ENCODE results near the gene SYNPO2L. TPM values are rescaled to one million over a fixed set of nuclear protein-coding genes. Genes with fewer than 3 reads are reported as not detected.
"Not testable (repeated sequence)": the region's sequence is repeated elsewhere in the genome, so short reads cannot be mapped to it uniquely, and the experiment has no call there.

The SYNPO2L gene, protein sequence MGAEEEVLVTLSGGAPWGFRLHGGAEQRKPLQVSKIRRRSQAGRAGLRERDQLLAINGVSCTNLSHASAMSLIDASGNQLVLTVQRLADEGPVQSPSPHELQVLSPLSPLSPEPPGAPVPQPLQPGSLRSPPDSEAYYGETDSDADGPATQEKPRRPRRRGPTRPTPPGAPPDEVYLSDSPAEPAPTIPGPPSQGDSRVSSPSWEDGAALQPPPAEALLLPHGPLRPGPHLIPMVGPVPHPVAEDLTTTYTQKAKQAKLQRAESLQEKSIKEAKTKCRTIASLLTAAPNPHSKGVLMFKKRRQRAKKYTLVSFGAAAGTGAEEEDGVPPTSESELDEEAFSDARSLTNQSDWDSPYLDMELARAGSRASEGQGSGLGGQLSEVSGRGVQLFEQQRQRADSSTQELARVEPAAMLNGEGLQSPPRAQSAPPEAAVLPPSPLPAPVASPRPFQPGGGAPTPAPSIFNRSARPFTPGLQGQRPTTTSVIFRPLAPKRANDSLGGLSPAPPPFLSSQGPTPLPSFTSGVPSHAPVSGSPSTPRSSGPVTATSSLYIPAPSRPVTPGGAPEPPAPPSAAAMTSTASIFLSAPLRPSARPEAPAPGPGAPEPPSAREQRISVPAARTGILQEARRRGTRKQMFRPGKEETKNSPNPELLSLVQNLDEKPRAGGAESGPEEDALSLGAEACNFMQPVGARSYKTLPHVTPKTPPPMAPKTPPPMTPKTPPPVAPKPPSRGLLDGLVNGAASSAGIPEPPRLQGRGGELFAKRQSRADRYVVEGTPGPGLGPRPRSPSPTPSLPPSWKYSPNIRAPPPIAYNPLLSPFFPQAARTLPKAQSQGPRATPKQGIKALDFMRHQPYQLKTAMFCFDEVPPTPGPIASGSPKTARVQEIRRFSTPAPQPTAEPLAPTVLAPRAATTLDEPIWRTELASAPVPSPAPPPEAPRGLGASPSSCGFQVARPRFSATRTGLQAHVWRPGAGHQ
- under 1 TPM in 1 of 3 donors, not detected in 2; 0.15 TPM for total RNA-seq

DNA sequence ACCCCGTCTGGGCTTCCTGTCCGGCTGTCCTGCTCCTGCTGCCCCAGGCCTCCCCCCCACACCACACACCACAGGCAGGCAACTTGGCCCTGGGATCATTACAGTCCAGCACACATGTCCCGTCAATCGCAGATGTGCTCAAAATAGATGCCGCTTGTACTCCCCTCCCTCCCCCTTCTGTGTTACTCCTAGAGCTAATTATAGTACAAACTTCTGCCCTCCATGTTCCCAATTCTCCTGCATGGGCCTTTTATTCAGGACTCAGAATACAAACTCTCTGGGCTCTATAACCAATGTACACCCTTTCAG, at the start of gene SYNPO2L:
TSS of gene SYNPO2L (minus strand) at position 40 of the 309 bp plus-strand sequence. CDS start 107 bp downstream, outside the sequence.
- intact Hi-C loops (cut with DNase I; ENCODE audit: low total_unique reads) = no loop called here
- Histone ChIP-seq H3K4me1 (no peaks in the 10 kb centered on the region), H3K36me3 (no peaks in the 10 kb centered on the region), H3K27ac (no peak within 1 kb of the TSS), H3K4me3 (no peak within 1 kb of the TSS), H3K9me3 (no peaks in the 10 kb centered on the region), H3K27me3 (no peaks in the 10 kb centered on the region)
- DNase-seq (ENCODE audit: low spot score in 2 of 2) = no peak
- TF ChIP-seq, protein P1, sequence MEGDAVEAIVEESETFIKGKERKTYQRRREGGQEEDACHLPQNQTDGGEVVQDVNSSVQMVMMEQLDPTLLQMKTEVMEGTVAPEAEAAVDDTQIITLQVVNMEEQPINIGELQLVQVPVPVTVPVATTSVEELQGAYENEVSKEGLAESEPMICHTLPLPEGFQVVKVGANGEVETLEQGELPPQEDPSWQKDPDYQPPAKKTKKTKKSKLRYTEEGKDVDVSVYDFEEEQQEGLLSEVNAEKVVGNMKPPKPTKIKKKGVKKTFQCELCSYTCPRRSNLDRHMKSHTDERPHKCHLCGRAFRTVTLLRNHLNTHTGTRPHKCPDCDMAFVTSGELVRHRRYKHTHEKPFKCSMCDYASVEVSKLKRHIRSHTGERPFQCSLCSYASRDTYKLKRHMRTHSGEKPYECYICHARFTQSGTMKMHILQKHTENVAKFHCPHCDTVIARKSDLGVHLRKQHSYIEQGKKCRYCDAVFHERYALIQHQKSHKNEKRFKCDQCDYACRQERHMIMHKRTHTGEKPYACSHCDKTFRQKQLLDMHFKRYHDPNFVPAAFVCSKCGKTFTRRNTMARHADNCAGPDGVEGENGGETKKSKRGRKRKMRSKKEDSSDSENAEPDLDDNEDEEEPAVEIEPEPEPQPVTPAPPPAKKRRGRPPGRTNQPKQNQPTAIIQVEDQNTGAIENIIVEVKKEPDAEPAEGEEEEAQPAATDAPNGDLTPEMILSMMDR (IDR thresholded peaks at IDR 0.05) = no peak
- TF ChIP-seq POLR2A (IDR thresholded peaks at IDR 0.05) = no peak
- no peak for TF ChIP-seq POLR2AphosphoS5 (IDR thresholded peaks at IDR 0.05)

DNA sequence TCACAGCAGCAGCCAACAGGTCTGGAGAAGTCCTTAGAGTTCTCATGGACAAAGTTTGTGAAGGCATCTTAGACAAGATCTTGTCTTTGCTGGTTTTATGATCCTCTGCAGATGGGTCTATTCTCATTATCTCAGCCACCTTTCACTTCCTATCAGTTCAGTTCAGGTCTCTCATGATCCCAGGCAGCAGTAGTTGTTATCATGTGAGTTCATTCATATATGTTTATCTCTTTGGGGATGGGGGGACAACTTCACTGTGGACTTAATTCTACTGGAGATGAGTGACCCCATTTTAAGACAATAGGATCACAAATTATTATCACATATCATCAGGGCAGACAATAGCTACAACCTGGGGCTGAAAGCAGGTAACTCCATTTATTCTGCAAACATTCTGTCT, 48.1 kb upstream of the SYNPO2L start:
- H3K27ac ChIP-seq; H3K27me3 ChIP-seq; H3K9me3 ChIP-seq; H3K4me3 ChIP-seq; DNase-seq (ENCODE audit: low spot score in 2 of 2); H3K4me1 ChIP-seq; H3K36me3 ChIP-seq; intact Hi-C loops (cut with DNase I; ENCODE audit: low total_unique reads): not testable (repeated sequence)

DNA sequence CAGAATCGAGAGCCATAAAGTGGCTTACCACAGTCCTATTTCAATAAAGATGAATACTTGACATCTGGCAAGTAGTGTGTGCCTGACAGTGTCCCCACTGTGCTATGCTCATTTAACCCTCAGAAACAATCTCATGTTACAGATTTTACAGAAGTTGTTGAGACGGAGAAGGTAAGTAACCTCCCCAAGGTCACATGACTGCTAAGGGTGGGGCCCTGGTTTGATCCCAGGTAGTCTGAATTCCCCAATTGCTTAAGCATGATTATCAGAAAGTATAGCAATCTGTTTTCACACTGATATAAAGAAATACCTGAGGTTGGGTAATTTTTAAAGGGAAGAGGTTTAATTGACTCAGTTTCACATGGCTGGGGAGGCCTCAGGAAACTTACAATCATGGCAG, 43.0 kb upstream of the SYNPO2L start:
- H3K9me3 ChIP-seq; H3K27me3 ChIP-seq; intact Hi-C loops (cut with DNase I; ENCODE audit: low total_unique reads); DNase-seq (ENCODE audit: low spot score in 2 of 2); H3K4me1 ChIP-seq; H3K36me3 ChIP-seq; H3K4me3 ChIP-seq; H3K27ac ChIP-seq: not testable (repeated sequence)

DNA sequence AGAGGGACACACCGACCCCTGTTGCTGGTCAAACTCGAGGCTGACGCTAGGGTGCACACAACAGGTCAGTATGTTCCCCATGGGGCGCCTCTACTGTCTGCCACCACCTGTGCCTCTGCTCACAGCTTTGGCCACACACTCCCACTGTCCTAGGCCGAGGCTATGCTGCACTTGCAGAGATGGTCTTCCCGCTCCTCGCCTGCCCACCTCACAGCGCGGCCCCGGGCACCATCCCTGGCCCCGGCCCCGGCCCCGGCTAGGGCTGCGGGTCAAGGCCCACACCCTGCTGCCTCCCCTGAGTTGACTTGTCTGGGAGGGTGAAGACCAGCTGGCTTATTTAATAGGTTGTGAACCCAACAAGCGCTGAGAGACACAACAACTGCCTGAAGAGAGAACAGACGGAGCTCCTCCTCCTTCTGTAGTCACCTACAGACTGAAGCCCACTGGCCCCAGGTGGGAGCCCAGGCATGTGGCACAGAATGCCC, 41.9 kb upstream of the SYNPO2L start, which contains the start of gene AGAP5:
TSS of gene AGAP5 (minus strand) at position 435 of the 485 bp plus-strand sequence. CDS start at position 81, 354 bp downstream.
- H3K4me1 ChIP-seq; H3K27me3 ChIP-seq; intact Hi-C loops (cut with DNase I; ENCODE audit: low total_unique reads); H3K36me3 ChIP-seq; H3K4me3 ChIP-seq; DNase-seq (ENCODE audit: low spot score in 2 of 2); H3K27ac ChIP-seq; H3K9me3 ChIP-seq: not testable (repeated sequence)

DNA sequence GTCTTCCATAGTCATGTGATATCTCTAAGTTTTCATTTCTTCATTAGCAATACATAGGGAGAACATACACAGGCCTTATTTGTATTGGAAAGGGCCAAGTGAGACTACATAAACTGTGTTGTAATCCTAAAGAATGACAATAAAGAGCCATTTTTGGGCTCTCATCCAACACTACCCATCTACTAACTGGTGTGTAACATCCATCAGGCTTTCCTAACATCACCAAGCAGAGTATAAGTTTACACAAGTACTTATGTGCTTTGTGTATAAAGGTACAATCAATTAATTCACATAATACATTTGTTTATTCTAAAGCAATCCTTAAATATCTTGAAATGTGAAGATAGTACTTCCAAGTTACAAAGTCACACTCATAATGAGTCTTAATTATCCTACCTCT, 39.5 kb upstream of the SYNPO2L start:
- H3K27ac ChIP-seq; intact Hi-C loops (cut with DNase I; ENCODE audit: low total_unique reads); H3K36me3 ChIP-seq; DNase-seq (ENCODE audit: low spot score in 2 of 2); H3K27me3 ChIP-seq; H3K9me3 ChIP-seq; H3K4me1 ChIP-seq; H3K4me3 ChIP-seq: not testable (repeated sequence)

DNA sequence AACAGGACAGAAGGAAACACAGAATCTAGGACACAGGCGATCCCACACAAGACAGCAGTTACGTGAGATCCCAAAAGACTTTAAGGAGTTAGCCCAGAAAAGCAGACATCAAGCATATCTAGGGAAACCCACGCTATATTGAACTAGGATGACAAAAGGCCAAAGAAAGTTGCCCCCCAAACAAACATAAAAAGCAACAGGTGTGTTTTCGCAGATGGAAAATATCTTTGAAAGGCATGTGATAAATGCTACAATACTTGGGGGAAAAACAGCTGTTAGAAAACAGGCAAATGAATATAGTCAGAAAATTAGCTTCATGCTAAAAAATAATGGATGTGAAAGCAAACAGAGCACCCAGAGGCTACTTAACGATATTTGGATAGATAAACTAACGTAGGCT, 34.9 kb upstream of the SYNPO2L start:
- H3K27ac ChIP-seq; intact Hi-C loops (cut with DNase I; ENCODE audit: low total_unique reads); H3K27me3 ChIP-seq; H3K4me1 ChIP-seq; H3K36me3 ChIP-seq; H3K9me3 ChIP-seq; H3K4me3 ChIP-seq; DNase-seq (ENCODE audit: low spot score in 2 of 2): not testable (repeated sequence)

DNA sequence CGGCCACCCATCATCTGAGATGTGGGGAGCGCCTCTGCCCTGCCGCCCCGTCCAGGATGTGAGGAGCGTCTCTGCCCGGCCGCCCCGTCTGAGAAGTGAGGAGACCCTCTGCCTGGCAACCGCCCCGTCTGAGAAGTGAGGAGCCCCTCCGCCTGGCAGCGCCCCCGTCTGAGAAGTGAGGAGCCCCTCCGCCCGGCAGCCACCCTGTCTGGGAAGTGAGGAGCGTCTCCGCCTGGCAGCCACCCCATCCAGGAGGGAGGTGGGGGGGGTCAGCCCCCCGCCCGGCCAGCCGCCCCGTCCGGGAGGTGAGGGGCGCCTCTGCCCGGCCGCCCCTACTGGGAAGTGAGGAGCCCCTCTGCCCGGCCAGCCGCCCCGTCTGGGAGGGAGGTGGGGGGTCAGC, 33.8 kb upstream of the SYNPO2L start:
- H3K27me3 ChIP-seq; intact Hi-C loops (cut with DNase I; ENCODE audit: low total_unique reads); H3K4me3 ChIP-seq; H3K27ac ChIP-seq; H3K36me3 ChIP-seq; H3K4me1 ChIP-seq; DNase-seq (ENCODE audit: low spot score in 2 of 2); H3K9me3 ChIP-seq: not testable (repeated sequence)

DNA sequence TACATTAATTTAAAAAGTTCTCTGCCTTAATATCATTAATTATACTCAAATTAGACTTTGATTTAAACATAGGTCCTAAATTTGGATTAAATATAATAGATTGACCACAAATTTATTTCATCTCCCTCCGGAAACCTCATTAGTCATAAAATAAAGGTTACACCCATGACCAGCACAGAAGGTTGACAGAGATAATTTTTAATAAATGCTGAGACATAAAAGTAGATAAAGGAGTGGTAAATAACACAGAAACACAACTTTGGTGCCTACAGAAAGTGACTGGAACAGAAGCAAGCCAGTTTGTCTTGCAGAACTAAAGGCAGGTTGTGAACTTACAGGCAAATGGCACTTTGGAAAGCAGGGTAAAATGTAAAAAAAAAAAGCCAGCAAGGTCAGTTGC, 31.8 kb upstream of the SYNPO2L start:
- H3K27me3 ChIP-seq; H3K4me3 ChIP-seq; DNase-seq (ENCODE audit: low spot score in 2 of 2); H3K36me3 ChIP-seq; H3K27ac ChIP-seq; H3K4me1 ChIP-seq; H3K9me3 ChIP-seq; intact Hi-C loops (cut with DNase I; ENCODE audit: low total_unique reads): not testable (repeated sequence)

DNA sequence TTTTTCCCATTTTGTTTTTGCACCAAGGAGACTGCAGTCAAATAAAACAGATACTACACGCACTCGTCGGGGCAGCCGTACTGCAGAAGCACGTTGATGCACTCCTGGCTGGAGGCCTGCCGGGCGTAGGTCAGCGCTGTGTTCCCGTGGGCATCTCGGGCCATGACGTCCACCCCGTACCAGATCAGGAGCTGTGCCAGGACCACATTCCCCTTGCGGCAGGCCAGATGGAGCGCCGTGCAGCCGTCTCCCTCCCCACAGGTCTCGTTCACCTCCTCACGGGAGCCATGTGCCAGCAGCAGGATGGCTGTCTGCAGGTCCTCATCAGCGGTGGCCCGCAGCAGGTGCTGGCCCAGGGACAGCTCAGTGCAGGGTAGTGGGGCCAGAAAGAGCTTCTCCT, 18.7 kb upstream of the SYNPO2L start:
- H3K4me1 ChIP-seq; H3K27me3 ChIP-seq; intact Hi-C loops (cut with DNase I; ENCODE audit: low total_unique reads): not testable (repeated sequence)

DNA sequence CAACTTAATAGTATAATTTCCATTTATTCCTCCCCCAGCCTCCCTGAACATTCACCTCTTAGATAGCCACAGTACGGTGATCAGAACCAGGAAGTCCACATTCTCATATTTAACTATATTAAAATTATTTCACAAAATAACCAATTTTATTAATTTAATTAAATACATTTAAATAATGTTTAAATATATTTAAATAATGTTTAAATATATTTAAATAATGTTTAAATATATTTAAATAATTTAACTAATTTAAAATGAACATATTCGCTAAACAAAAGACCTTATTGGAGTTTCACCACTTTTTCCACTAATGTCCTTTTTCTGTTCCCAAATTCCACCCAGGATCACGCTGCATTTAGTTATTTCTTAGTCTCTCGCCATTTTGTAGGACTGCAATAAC, 12.5 kb upstream of the SYNPO2L start:
- H3K36me3 ChIP-seq; intact Hi-C loops (cut with DNase I; ENCODE audit: low total_unique reads); H3K27me3 ChIP-seq; H3K9me3 ChIP-seq; H3K27ac ChIP-seq; DNase-seq (ENCODE audit: low spot score in 2 of 2); H3K4me1 ChIP-seq; H3K4me3 ChIP-seq: not testable (repeated sequence)

More for the DNA sequence above, 18.7 kb upstream of the SYNPO2L start:
- not testable (repeated sequence) for H3K4me3 ChIP-seq; H3K9me3 ChIP-seq; H3K27ac ChIP-seq; DNase-seq (ENCODE audit: low spot score in 2 of 2); H3K36me3 ChIP-seq

DNA sequence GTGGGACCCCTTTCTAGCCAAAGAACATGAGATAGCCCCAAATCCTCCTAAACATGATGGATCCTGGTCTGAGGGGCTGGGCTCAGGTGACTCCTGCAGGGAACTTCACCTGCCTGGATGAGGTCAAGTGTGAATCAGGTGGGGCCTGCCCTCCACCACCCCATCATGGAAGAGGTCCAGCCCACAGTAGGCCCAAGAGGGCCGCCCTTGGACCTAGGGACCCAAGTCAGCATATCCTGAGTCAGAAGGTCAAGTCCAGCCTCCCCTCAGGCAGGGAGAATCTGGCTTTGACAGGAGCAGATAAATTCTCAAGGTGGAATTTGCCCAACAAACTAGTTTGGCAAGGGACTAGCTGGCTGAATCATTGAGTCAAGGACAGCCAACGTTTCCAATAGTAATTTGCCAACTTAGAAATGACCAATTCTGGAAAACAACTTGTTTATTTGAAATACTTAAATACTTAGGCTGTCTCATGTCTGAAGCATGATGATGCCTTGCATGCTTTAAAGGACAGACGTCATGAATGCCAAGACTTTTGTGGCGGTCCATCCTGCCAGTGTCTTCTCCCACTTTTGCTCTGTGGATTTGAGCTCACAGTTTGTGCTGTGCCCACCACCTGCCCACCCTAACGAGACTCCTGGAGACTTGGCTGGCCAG, 10.5 kb upstream of the SYNPO2L start:
- peak overlapping the region in 1 of 2 donors; percentile 55 for H3K27ac ChIP-seq
- intact Hi-C loops (cut with DNase I; ENCODE audit: low total_unique reads); H3K4me1 ChIP-seq; H3K27me3 ChIP-seq; H3K4me3 ChIP-seq; H3K36me3 ChIP-seq; DNase-seq (ENCODE audit: low spot score in 2 of 2); H3K9me3 ChIP-seq: not testable (repeated sequence)
